Skeletal muscle tissue (tissue), 4 donors: Measurements from ENCODE around the gene CERKL. TPM values are rescaled to one million over a fixed set of nuclear protein-coding genes. Genes with fewer than 3 reads are reported as not detected.

Source experiments
- H3K27ac ChIP-seq: one replicate; pipeline ENCODE4 v1.7.0; 2013; ENCODE audit warnings: mild to moderate bottlenecking, low read depth, low read length, inconsistent platforms
- H3K27me3 ChIP-seq, 3 donors: one replicate each; pipeline ENCODE4 v1.7.0; 2013; ENCODE audit warnings: low read length in 3 of 3; ENCODE audit not compliant: control insufficient read depth in 3 of 3, insufficient read depth in 3 of 3
- H3K36me3 ChIP-seq, 3 donors: one replicate each; pipeline ENCODE4 v1.7.0; 2013; ENCODE audit warnings: low read length in 3 of 3; ENCODE audit not compliant: control insufficient read depth in 3 of 3, insufficient read depth in 3 of 3
- H3K4me1 ChIP-seq, 3 donors: one replicate each; pipeline ENCODE4 v1.7.0; 2013; ENCODE audit warnings: low read length in 3 of 3, mild to moderate bottlenecking in 3 of 3; ENCODE audit not compliant: control insufficient read depth in 3 of 3, insufficient read depth in 3 of 3
- H3K4me3 ChIP-seq, 3 donors: one replicate each; pipeline ENCODE4 v1.7.0; 2013; ENCODE audit warnings: low read length in 3 of 3
- H3K9ac ChIP-seq, 3 donors: one replicate each; pipeline ENCODE4 v1.7.0; 2013; ENCODE audit warnings: low read length in 3 of 3, mild to moderate bottlenecking in 3 of 3, moderate library complexity in 2 of 3, low read depth in 1 of 3
- H3K9me3 ChIP-seq, 3 donors: one replicate each; pipeline ENCODE4 v1.7.0; 2013; ENCODE audit warnings: low read length in 3 of 3; ENCODE audit not compliant: control insufficient read depth in 3 of 3
- total RNA-seq: library from RNA; depleted of rRNA; stranded (reverse); fragments of >200 nt; gene quantifications from one replicate; pipeline ENCODE4 v1.2.3, GENCODE V29; 2014
- donor health status: Osteomylitis.

The CERKL gene
- total RNA-seq, 1 donor from 2014 or later: not detected

GRCh38 chr2:181660181-181660580 lies 3.3 kb upstream of the CERKL start:
- Histone ChIP-seq H3K27ac (no peak overlapping the region), H3K9me3 (no peaks in the 10 kb centered on the region), H3K4me1 (peaks cover 0 to 6% (median 6%) of the 10 kb centered on the region in 3 donors), H3K9ac (no peak overlapping the region), H3K4me3 (no peak overlapping the region), H3K27me3 (peaks cover 6 to 19% (median 14%) of the 10 kb centered on the region in 3 donors), H3K36me3 (no peaks in the 10 kb centered on the region)

DNA sequence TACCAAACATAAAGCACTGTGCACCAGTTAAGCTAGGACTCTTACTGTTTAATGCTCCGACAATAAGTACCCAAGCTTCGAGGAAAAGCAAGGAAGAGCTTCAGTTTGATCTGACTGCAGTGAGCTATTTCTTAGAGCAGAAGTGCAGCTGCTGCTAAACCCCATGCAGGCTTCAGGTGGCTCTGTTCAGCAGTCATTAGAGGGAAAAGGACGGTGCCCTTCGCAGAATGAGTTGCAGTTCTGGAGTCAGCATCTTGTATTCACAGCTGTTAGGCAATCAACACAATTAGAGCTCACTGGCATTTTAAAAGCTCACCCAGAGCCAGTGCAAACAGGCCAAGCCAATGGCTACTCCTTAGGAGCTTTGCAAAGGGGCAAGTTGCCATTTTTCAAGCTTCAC lies 1.5 kb upstream of the CERKL start:
- no peak overlapping the region for H3K27ac ChIP-seq
- peaks cover 6 to 19% (median 14%) of the 10 kb centered on the region in 3 donors for H3K27me3 ChIP-seq
- no peak overlapping the region for H3K4me3 ChIP-seq
- H3K9ac ChIP-seq: no peak overlapping the region
- H3K4me1 ChIP-seq: peaks cover 0 to 6% (median 6%) of the 10 kb centered on the region in 3 donors
- no peaks in the 10 kb centered on the region for H3K36me3 ChIP-seq
- H3K9me3 ChIP-seq: no peaks in the 10 kb centered on the region

- no peak overlapping the region for H3K9ac ChIP-seq
- peaks cover 0 to 6% (median 6%) of the 10 kb centered on the region in 3 donors for H3K4me1 ChIP-seq
- H3K4me3 ChIP-seq: no peak overlapping the region
Observed at GRCh38 chr2:181657379-181657778, 474 bp upstream of the CERKL start.

GRCh38 chr2:181655519-181655918 lies 1.4 kb downstream of the CERKL start:
- H3K9ac ChIP-seq: no peak overlapping the region

More at GRCh38 chr2:181657379-181657778, 474 bp upstream of the CERKL start:
- peaks cover 6 to 19% (median 14%) of the 10 kb centered on the region in 3 donors for H3K27me3 ChIP-seq
- no peaks in the 10 kb centered on the region for H3K9me3 ChIP-seq
- no peak overlapping the region for H3K27ac ChIP-seq
- H3K36me3 ChIP-seq: no peaks in the 10 kb centered on the region

GRCh38 chr2:181649436-181649979 lies 7.4 kb downstream of the CERKL start:
- Histone ChIP-seq H3K4me1 (no peaks in the 10 kb centered on the region), H3K9ac (no peak overlapping the region), H3K9me3 (no peaks in the 10 kb centered on the region), H3K36me3 (no peaks in the 10 kb centered on the region), H3K4me3 (no peak overlapping the region), H3K27me3 (peaks cover 0 to 2% (median 0%) of the 10 kb centered on the region in 3 donors), H3K27ac (no peak overlapping the region)

More at GRCh38 chr2:181655519-181655918, 1.4 kb downstream of the CERKL start:
- Histone ChIP-seq H3K9me3 (no peaks in the 10 kb centered on the region), H3K36me3 (no peaks in the 10 kb centered on the region), H3K27me3 (peaks cover 6 to 19% (median 14%) of the 10 kb centered on the region in 3 donors), H3K4me3 (no peak overlapping the region), H3K4me1 (peaks cover 0 to 6% (median 6%) of the 10 kb centered on the region in 3 donors), H3K27ac (no peak overlapping the region)

DNA sequence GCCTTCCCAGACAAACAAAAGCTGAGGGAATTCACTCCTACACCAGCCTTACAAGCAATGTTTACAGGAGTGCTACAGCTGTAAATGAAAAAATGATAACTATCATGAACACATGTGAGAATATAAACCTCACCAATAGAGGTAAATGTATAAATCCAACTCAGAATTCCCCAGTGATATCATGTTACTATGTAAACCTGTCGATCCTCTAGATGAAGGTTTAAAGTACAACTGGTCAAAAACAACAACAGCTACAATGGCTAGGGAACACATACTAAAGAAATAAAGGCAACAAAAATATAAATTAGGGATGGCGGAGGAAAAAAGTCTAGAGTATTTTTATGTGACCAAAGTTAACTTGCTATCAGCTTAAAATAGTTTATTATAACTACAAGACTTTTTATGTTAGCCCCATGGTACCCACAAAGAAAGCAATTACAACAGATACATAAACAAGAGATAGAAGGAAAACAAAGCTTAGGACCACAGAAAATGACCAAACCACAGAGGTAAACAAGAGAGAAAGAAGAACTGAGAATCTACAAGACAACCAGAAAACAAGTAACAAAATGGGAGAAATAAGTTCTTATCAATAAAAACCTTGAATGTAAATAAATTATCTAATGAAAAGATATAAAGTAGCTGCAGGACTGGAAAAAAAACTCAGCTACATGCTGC lies 8.3 kb downstream of the CERKL start:
- H3K4me1 ChIP-seq: no peaks in the 10 kb centered on the region
- no peak overlapping the region for H3K27ac ChIP-seq

GRCh38 chr2:181646415-181646987 lies 10.4 kb downstream of the CERKL start:
- Histone ChIP-seq H3K9ac (no peak overlapping the region), H3K4me3 (no peak overlapping the region), H3K9me3 (no peaks in the 10 kb centered on the region), H3K36me3 (no peaks in the 10 kb centered on the region), H3K27me3 (peaks cover 0 to 2% (median 0%) of the 10 kb centered on the region in 3 donors), H3K27ac (no peak overlapping the region), H3K4me1 (no peaks in the 10 kb centered on the region)

More for the DNA sequence above, 8.3 kb downstream of the CERKL start:
- Histone ChIP-seq H3K27me3 (peaks cover 0 to 2% (median 0%) of the 10 kb centered on the region in 3 donors), H3K36me3 (no peaks in the 10 kb centered on the region), H3K9ac (no peak overlapping the region), H3K4me3 (no peak overlapping the region), H3K9me3 (no peaks in the 10 kb centered on the region)

DNA sequence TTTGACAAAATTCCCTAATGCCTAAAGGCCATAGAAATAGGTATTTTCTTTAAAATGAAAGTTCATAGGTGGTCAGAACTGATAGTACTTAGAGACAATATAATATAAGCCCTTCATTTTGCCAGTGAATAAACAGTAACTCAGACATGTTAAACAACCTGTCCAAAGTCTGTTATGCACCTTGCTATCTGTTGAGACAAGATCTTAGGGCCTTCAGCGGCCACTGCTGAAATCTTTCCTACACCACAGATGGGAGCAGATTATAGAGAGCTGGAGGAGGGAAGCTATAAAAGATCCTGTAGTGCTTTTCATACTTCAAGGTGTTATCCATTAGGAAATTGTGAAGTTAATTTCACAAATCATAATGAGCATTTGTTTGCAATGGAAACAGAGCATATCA lies 13.8 kb downstream of the CERKL start:
- peaks cover 0 to 2% (median 0%) of the 10 kb centered on the region in 3 donors for H3K27me3 ChIP-seq
- no peak overlapping the region for H3K4me3 ChIP-seq
- H3K9me3 ChIP-seq: no peaks in the 10 kb centered on the region
- H3K27ac ChIP-seq: no peak overlapping the region
- no peaks in the 10 kb centered on the region for H3K4me1 ChIP-seq
- H3K9ac ChIP-seq: no peak overlapping the region
- no peaks in the 10 kb centered on the region for H3K36me3 ChIP-seq

- Histone ChIP-seq H3K9me3 (no peaks in the 10 kb centered on the region), H3K27me3 (peaks cover 0 to 2% (median 0%) of the 10 kb centered on the region in 3 donors), H3K27ac (no peak overlapping the region), H3K4me3 (no peak overlapping the region), H3K9ac (no peak overlapping the region), H3K4me1 (no peaks in the 10 kb centered on the region), H3K36me3 (no peaks in the 10 kb centered on the region)
Observed at GRCh38 chr2:181642086-181642485, 14.8 kb downstream of the CERKL start.

DNA sequence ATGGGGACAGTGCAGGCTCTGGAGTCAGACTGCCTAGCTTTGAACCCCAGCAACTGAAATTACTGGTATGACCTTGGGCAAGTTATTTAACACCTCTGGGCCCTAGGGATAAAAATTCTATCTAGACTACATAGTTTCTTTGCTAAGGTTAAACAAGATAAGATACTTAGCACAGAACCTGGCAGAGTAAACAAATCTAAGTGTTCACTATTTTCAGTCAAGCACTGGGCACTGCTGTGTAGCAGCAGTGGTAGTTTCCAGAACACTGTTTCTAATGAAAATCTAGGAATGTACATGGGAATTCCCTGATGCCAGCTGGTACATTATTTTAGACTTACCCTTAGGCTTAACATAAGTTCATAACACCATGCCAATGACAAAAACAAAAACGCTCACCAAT lies 17.2 kb downstream of the CERKL start:
- Histone ChIP-seq H3K9ac (no peak overlapping the region), H3K9me3 (no peaks in the 10 kb centered on the region), H3K4me3 (no peak overlapping the region), H3K27me3 (no peaks in the 10 kb centered on the region), H3K27ac (no peak overlapping the region), H3K4me1 (no peaks in the 10 kb centered on the region), H3K36me3 (no peaks in the 10 kb centered on the region)
